ENCODE measurements around the gene MYO1F. TPM values are rescaled to one million over a fixed set of nuclear protein-coding genes. Genes with fewer than 3 reads are reported as not detected.
A peak's percentile ranks its signal among the peaks of the same experiment; 100 is the strongest.

Gene MYO1F
- total and polyA plus RNA-seq, 2 donors (not counting 1 experiment from before 2014, with no cell fraction given), result 76.3 to 126 TPM

DNA sequence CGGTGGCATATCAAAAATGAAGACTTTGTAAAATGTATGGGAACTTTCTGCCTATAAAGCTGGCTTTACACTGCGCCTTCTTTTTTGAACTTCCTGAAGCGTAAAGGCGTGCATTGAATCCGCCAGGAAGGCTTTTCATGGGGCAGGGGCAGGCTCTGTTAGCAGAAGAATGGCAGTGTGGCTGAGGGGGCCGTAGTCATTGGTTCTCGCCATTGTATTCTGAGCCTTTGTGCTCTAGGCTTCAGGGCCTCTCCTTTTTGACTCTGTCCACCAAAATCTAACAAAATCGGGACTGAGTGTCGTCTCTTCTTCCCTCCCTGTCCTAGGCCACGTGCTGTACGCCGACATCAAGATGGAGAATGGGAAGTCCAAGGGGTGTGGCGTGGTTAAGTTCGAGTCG is 88.9 kb downstream of the MYO1F start:
- H3K27ac Mint-ChIP-seq, result no peak overlapping the region
- Histone ChIP-seq H3K79me2 (ENCODE audit: control insufficient read depth, insufficient read depth, low read length) (peaks cover 31% of the 10 kb centered on the region), H3K4me3 (ENCODE audit: control extremely low read depth in 1 of 5, extremely low read depth in 1 of 5, insufficient read depth in 1 of 5, low read depth in 2 of 5, low read length in 4 of 5) (no peak overlapping the region), H2AFZ (ENCODE audit: insufficient read depth, low read depth, low read length, poor library complexity, severe bottlenecking) (no peak overlapping the region), H3K4me2 (replicated peaks; ENCODE audit: low read depth, low read length, poor library complexity, severe bottlenecking) (no peak overlapping the region), H3K4me1 (ENCODE audit: control insufficient read depth in 2 of 2, insufficient read depth in 2 of 2, low read length in 2 of 2) (peaks cover 11 to 21% of the 10 kb centered on the region in 2 donors), H3K36me3 (replicated peaks in 1 of 2; ENCODE audit: control extremely low read depth in 1 of 2, control insufficient read depth in 1 of 2, extremely low read depth in 1 of 2, insufficient read depth in 2 of 2, low read length in 1 of 2) (peaks cover 0 to 58% of the 10 kb centered on the region in 2 experiments), H3K27ac (ENCODE audit: low read length in 2 of 2) (no peak overlapping the region), H4K20me1 (ENCODE audit: control insufficient read depth, insufficient read depth, low read length, poor library complexity, severe bottlenecking) (peaks cover 45% of the 10 kb centered on the region), H3K9me3 (ENCODE audit: control extremely low read depth in 1 of 3, control insufficient read depth in 2 of 3, insufficient read depth in 1 of 3, low read length in 2 of 3) (peaks cover 0 to 7% (median 0%) of the 10 kb centered on the region in 3 donors), H3K9ac (ENCODE audit: low read length) (no peak overlapping the region), H3K27me3 (replicated peaks in 1 of 4; ENCODE audit: control extremely low read depth in 1 of 4, control insufficient read depth in 3 of 4, insufficient read depth in 4 of 4, low read length in 3 of 4) (no peaks in the 10 kb centered on the region)
- POLR2A ChIA-PET, result no interaction called here
- no peaks in the 10 kb centered on the region for H3K9me3 Mint-ChIP-seq (ENCODE audit: insufficient read depth)
- 75% methylated on average over 10 of the region's 15 CpGs for WGBS (ENCODE audit: insufficient coverage)
- H3K4me1 Mint-ChIP-seq, result peaks cover 22% of the 10 kb centered on the region
- intact Hi-C loops (cut with micrococcal nuclease), result no loop called here
- no peak overlapping the region for H3K4me3 Mint-ChIP-seq
- no peak for DNase-seq
- TF ChIP-seq, protein P1, sequence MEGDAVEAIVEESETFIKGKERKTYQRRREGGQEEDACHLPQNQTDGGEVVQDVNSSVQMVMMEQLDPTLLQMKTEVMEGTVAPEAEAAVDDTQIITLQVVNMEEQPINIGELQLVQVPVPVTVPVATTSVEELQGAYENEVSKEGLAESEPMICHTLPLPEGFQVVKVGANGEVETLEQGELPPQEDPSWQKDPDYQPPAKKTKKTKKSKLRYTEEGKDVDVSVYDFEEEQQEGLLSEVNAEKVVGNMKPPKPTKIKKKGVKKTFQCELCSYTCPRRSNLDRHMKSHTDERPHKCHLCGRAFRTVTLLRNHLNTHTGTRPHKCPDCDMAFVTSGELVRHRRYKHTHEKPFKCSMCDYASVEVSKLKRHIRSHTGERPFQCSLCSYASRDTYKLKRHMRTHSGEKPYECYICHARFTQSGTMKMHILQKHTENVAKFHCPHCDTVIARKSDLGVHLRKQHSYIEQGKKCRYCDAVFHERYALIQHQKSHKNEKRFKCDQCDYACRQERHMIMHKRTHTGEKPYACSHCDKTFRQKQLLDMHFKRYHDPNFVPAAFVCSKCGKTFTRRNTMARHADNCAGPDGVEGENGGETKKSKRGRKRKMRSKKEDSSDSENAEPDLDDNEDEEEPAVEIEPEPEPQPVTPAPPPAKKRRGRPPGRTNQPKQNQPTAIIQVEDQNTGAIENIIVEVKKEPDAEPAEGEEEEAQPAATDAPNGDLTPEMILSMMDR (IDR thresholded peaks at IDR 0.05), result no peak
- no peak for TF ChIP-seq EZH2 (IDR thresholded peaks at IDR 0.05; ENCODE audit: borderline replicate concordance, insufficient read depth, low read depth, low read length, poor library complexity, severe bottlenecking)
- CTCF ChIA-PET, result interaction anchor here (0.9 to 1.7 kb wide), 2 partner anchors 25 to 91 kb away, joined by 3 to 10 read pairs; no protein-coding TSS in a partner anchor
- no peaks in the 10 kb centered on the region for H3K27me3 Mint-ChIP-seq
- ATAC-seq (ENCODE audit: low read depth), result no peak

DNA sequence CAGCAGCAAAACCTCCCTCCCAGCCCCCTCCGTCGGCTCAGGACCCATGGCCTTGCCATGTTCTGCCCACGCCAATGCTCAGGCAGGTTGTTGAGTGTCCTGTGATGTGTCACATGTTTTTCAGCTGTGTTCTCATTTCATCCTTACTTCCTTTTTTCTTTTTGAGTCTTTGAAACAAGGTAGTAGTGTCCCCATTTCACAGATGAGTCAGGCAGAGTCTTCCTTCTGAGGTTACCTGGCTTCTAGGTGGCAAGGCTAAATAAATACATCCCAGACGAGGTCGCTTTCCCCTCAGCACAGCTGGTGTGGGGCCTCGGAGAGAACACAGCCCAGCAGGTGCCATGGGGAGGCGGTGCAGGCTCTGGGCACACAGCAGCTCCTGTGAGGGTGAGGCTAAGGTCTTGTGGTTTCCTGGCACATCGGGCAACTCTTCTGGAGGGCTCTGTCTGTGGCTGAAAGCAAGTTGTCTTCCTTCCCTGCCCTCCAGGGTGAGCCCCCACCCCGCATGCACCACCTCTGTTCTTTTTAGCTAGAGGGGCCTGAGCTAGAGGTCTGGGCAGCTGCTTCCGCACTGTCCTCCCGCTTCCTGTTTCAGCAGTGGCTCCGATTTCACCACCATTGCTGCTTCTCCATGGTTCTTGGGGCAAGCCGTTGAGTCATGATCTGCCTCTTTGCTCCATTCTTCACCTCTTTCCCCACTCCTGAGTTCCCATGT is 89.9 kb downstream of the MYO1F start:
- Histone ChIP-seq H3K9ac (ENCODE audit: low read length) (no peak overlapping the region), H3K79me2 (ENCODE audit: control insufficient read depth, insufficient read depth, low read length) (peaks cover 41% of the 10 kb centered on the region), H4K20me1 (ENCODE audit: control insufficient read depth, insufficient read depth, low read length, poor library complexity, severe bottlenecking) (peaks cover 56% of the 10 kb centered on the region), H3K27ac (ENCODE audit: low read length in 2 of 2) (peak overlapping the region; percentile 29 to 50), H3K4me2 (replicated peaks; ENCODE audit: low read depth, low read length, poor library complexity, severe bottlenecking) (peak overlapping the region; percentile 35), H3K36me3 (replicated peaks in 1 of 2; ENCODE audit: control extremely low read depth in 1 of 2, control insufficient read depth in 1 of 2, extremely low read depth in 1 of 2, insufficient read depth in 2 of 2, low read length in 1 of 2) (peaks cover 0 to 68% of the 10 kb centered on the region in 2 experiments), H3K4me3 (ENCODE audit: control extremely low read depth in 1 of 5, extremely low read depth in 1 of 5, insufficient read depth in 1 of 5, low read depth in 2 of 5, low read length in 4 of 5) (no peak overlapping the region), H2AFZ (ENCODE audit: insufficient read depth, low read depth, low read length, poor library complexity, severe bottlenecking) (no peak overlapping the region), H3K4me1 (ENCODE audit: control insufficient read depth in 2 of 2, insufficient read depth in 2 of 2, low read length in 2 of 2) (peaks cover 11 to 21% of the 10 kb centered on the region in 2 donors), H3K9me3 (ENCODE audit: control extremely low read depth in 1 of 3, control insufficient read depth in 2 of 3, insufficient read depth in 1 of 3, low read length in 2 of 3) (peaks cover 0 to 3% (median 0%) of the 10 kb centered on the region in 3 donors), H3K27me3 (replicated peaks in 1 of 4; ENCODE audit: control extremely low read depth in 1 of 4, control insufficient read depth in 3 of 4, insufficient read depth in 4 of 4, low read length in 3 of 4) (no peaks in the 10 kb centered on the region)
- Mint-ChIP-seq H3K27me3 (no peaks in the 10 kb centered on the region), H3K4me1 (peaks cover 22% of the 10 kb centered on the region), H3K9me3 (ENCODE audit: insufficient read depth) (no peaks in the 10 kb centered on the region), H3K4me3 (peak overlapping the region; percentile 37), H3K27ac (peak overlapping the region; percentile 85)
- CTCF ChIA-PET, result interaction anchor here (0.6 to 1.9 kb wide), 9 partner anchors 12 to 133 kb away, joined by 3 to 11 read pairs (median 4); partner anchors contain the start of gene MYO1F
- POLR2A ChIA-PET, result no interaction called here
- ATAC-seq (ENCODE audit: low read depth), result peak; percentile 70
- intact Hi-C loops (cut with micrococcal nuclease), result no loop called here
- DNase-seq, result peak; percentile 48
- no peak for TF ChIP-seq EZH2 (IDR thresholded peaks at IDR 0.05; ENCODE audit: borderline replicate concordance, insufficient read depth, low read depth, low read length, poor library complexity, severe bottlenecking)
- TF ChIP-seq, protein P1 (IDR thresholded peaks at IDR 0.05), result no peak
- WGBS (ENCODE audit: insufficient coverage), result 10% methylated on average over 10 of the region's 13 CpGs

Data from B cell (primary cell).